Measurements from ENCODE around the gene MRPL28. TPM values are rescaled to one million over a fixed set of nuclear protein-coding genes. Genes with fewer than 3 reads are reported as not detected.
"Not testable (repeated sequence)": the region's sequence is repeated elsewhere in the genome, so short reads cannot be mapped to it uniquely, and the experiment has no call there.

MRPL28 gene
- total RNA-seq, 8 experiments from 2014 or later: 57.8 to 117 (median 82.2) TPM

GRCh38 chr16:368388-369158 is 1.8 kb downstream of the MRPL28 start:
- in situ Hi-C loops (cut with MboI; ENCODE audit: low pct_unique_long_range_greater_than_20kb in 2 of 9, low sequenced_read_pairs in 9 of 9, unreplicated experiment in 9 of 9): no loop called here
- no peak for ATAC-seq (replicated peaks in 6 of 8)
- Histone ChIP-seq H3K4me3 (no peak overlapping the region), H3K4me1 (replicated peaks in 1 of 2) (peaks cover 27 to 35% of the 10 kb centered on the region in 2 donors), H3K27ac (no peak overlapping the region)
- WGBS, 10 experiments: 78 to 100% (median 94%) methylated on average over 1 to 4 of the region's 29 CpGs; no CpG with 5 or more reads in 7 of the 10 experiments

- H3K27ac ChIP-seq: no peak overlapping the region
- H3K4me1 ChIP-seq (replicated peaks in 1 of 2): peaks cover 33 to 41% of the 10 kb centered on the region in 2 donors
- no peak for ATAC-seq (replicated peaks in 6 of 8)
- in situ Hi-C loops (cut with MboI; ENCODE audit: low pct_unique_long_range_greater_than_20kb in 2 of 9, low sequenced_read_pairs in 9 of 9, unreplicated experiment in 9 of 9): no loop called here
- 82 to 92% (median 87%) methylated on average over 3 to 7 of the region's 18 CpGs; no CpG with 5 or more reads in 7 of the 10 experiments for WGBS, 10 experiments
- H3K4me3 ChIP-seq: no peak overlapping the region
Measured at GRCh38 chr16:367333-367903, 2.9 kb downstream of the MRPL28 start.

GRCh38 chr16:366476-366875 is 3.9 kb downstream of the MRPL28 start:
- Histone ChIP-seq H3K27ac (no peak overlapping the region), H3K4me3 (no peak overlapping the region), H3K4me1 (replicated peaks in 1 of 2) (peaks cover 24 to 35% of the 10 kb centered on the region in 2 donors)
- in situ Hi-C loops (cut with MboI; ENCODE audit: low pct_unique_long_range_greater_than_20kb in 2 of 9, low sequenced_read_pairs in 9 of 9, unreplicated experiment in 9 of 9): no loop called here
- ATAC-seq (replicated peaks in 6 of 8): no peak
- 40 to 100% (median 97%) methylated on average over 1 to 3 of the region's 10 CpGs; no CpG with 5 or more reads in 6 of the 10 experiments for WGBS, 10 experiments

- peak in 3 of 8 experiments; percentile 9 to 26 (median 17) for ATAC-seq (replicated peaks in 6 of 8)
- peaks cover 15 to 27% of the 10 kb centered on the region in 2 donors for H3K4me1 ChIP-seq (replicated peaks in 1 of 2)
- H3K27ac ChIP-seq: peak overlapping the region in 1 of 2 donors; percentile 43
- WGBS, 10 experiments: 62 to 100% (median 71%) methylated on average over 1 to 6 of the region's 19 CpGs; no CpG with 5 or more reads in 3 of the 10 experiments
- in situ Hi-C loops (cut with MboI; ENCODE audit: low pct_unique_long_range_greater_than_20kb in 2 of 9, low sequenced_read_pairs in 9 of 9, unreplicated experiment in 9 of 9): no loop called here
- no peak overlapping the region for H3K4me3 ChIP-seq
Measured at GRCh38 chr16:364595-365491, 5.5 kb downstream of the MRPL28 start.

GRCh38 chr16:363766-364490 is 6.4 kb downstream of the MRPL28 start:
- peak overlapping the region in 1 of 2 donors; percentile 59 for H3K27ac ChIP-seq
- peak; percentile 9 to 67 (median 56) for ATAC-seq (replicated peaks in 6 of 8)
- WGBS, 10 experiments: 14 to 45% (median 24%) methylated on average over 5 to 8 of the region's 24 CpGs; no CpG with 5 or more reads in 7 of the 10 experiments
- H3K4me1 ChIP-seq (replicated peaks in 1 of 2): peaks cover 8 to 18% of the 10 kb centered on the region in 2 donors
- in situ Hi-C loops (cut with MboI; ENCODE audit: low pct_unique_long_range_greater_than_20kb in 2 of 9, low sequenced_read_pairs in 9 of 9, unreplicated experiment in 9 of 9): no loop called here
- H3K4me3 ChIP-seq: no peak overlapping the region

- peaks cover 8 to 18% of the 10 kb centered on the region in 2 donors for H3K4me1 ChIP-seq (replicated peaks in 1 of 2)
- WGBS, 10 experiments: 60 to 71% methylated on average over 1 to 10 of the region's 20 CpGs; no CpG with 5 or more reads in 8 of the 10 experiments
- peak in 6 of 8 experiments; percentile 3 to 28 (median 18) for ATAC-seq (replicated peaks in 6 of 8)
- in situ Hi-C loops (cut with MboI; ENCODE audit: low pct_unique_long_range_greater_than_20kb in 2 of 9, low sequenced_read_pairs in 9 of 9, unreplicated experiment in 9 of 9): no loop called here
- peak overlapping the region in 1 of 2 donors; percentile 59 for H3K27ac ChIP-seq
- no peak overlapping the region for H3K4me3 ChIP-seq
Measured at GRCh38 chr16:363110-363765, 7.1 kb downstream of the MRPL28 start.

- H3K27ac ChIP-seq; in situ Hi-C loops (cut with MboI; ENCODE audit: low pct_unique_long_range_greater_than_20kb in 2 of 9, low sequenced_read_pairs in 9 of 9, unreplicated experiment in 9 of 9); H3K4me3 ChIP-seq: not testable (repeated sequence)
- peaks cover 8 to 18% of the 10 kb centered on the region in 2 donors for H3K4me1 ChIP-seq (replicated peaks in 1 of 2)
- peak in 3 of 8 experiments; percentile 2 to 5 (median 3) for ATAC-seq (replicated peaks in 6 of 8)
- 90% methylated on average over 2 of the region's 24 CpGs; no CpG with 5 or more reads in 9 of the 10 experiments for WGBS, 10 experiments
Measured at GRCh38 chr16:362702-362999, 7.7 kb downstream of the MRPL28 start.

GRCh38 chr16:361872-362701 is 8.3 kb downstream of the MRPL28 start:
- in situ Hi-C loops (cut with MboI; ENCODE audit: low pct_unique_long_range_greater_than_20kb in 2 of 9, low sequenced_read_pairs in 9 of 9, unreplicated experiment in 9 of 9): no loop called here
- Histone ChIP-seq H3K4me3 (no peak overlapping the region), H3K4me1 (replicated peaks in 1 of 2) (peaks cover 8 to 18% of the 10 kb centered on the region in 2 donors), H3K27ac (no peak overlapping the region)
- ATAC-seq (replicated peaks in 6 of 8): peak; percentile 61 to 84 (median 70)
- 20 to 100% (median 26%) methylated on average over 1 to 5 of the region's 30 CpGs; no CpG with 5 or more reads in 6 of the 10 experiments for WGBS, 10 experiments

GRCh38 chr16:361341-361871 is 8.9 kb downstream of the MRPL28 start:
- Histone ChIP-seq H3K27ac (no peak overlapping the region), H3K4me1 (replicated peaks in 1 of 2) (peaks cover 8 to 18% of the 10 kb centered on the region in 2 donors), H3K4me3 (peak overlapping the region in 1 of 5 donors; percentile 14)
- in situ Hi-C loops (cut with MboI; ENCODE audit: low pct_unique_long_range_greater_than_20kb in 2 of 9, low sequenced_read_pairs in 9 of 9, unreplicated experiment in 9 of 9): no loop called here
- 54 to 100% (median 96%) methylated on average over 4 to 6 of the region's 30 CpGs; no CpG with 5 or more reads in 7 of the 10 experiments for WGBS, 10 experiments
- no peak for ATAC-seq (replicated peaks in 6 of 8)

- in situ Hi-C loops (cut with MboI; ENCODE audit: low pct_unique_long_range_greater_than_20kb in 2 of 9, low sequenced_read_pairs in 9 of 9, unreplicated experiment in 9 of 9): no loop called here
Measured at GRCh38 chr16:360698-361336, 9.5 kb downstream of the MRPL28 start.

More at GRCh38 chr16:360698-361336, 9.5 kb downstream of the MRPL28 start:
- Histone ChIP-seq H3K4me1 (replicated peaks in 1 of 2) (peaks cover 8 to 18% of the 10 kb centered on the region in 2 donors), H3K27ac (no peak overlapping the region), H3K4me3 (peak overlapping the region in 1 of 5 donors; percentile 14)
- no peak for ATAC-seq (replicated peaks in 6 of 8)
- WGBS, 10 experiments: 75 to 100% (median 89%) methylated on average over 2 to 15 of the region's 47 CpGs; no CpG with 5 or more reads in 3 of the 10 experiments

All from motor neuron (in vitro differentiated cells).